Esophagus (tissue), 2 donors: ENCODE data around the gene BMP2K. TPM values are rescaled to one million over a fixed set of nuclear protein-coding genes. Genes with fewer than 3 reads are reported as not detected.

Source experiments
- H3K27ac ChIP-seq, 2 donors: one replicate each; pipeline ENCODE4 v1.5.1; 2013; ENCODE audit warnings: low read depth in 2 of 2, mild to moderate bottlenecking in 2 of 2, inconsistent platforms in 1 of 2, low read length in 1 of 2, moderate library complexity in 1 of 2
- H3K27me3 ChIP-seq, 2 donors: one replicate each; pipeline ENCODE4 v1.6.1; 2013; ENCODE audit warnings: low read length in 2 of 2, control low read depth in 1 of 2, mild to moderate bottlenecking in 1 of 2; ENCODE audit not compliant: insufficient read depth in 2 of 2, control insufficient read depth in 1 of 2
- H3K36me3 ChIP-seq, 2 donors: one replicate each; pipeline ENCODE4 v1.6.1; 2013; ENCODE audit warnings: low read length in 1 of 2; ENCODE audit not compliant: control insufficient read depth in 2 of 2, insufficient read depth in 2 of 2
- H3K4me1 ChIP-seq, 2 donors: one replicate each; pipeline ENCODE4 v1.6.1; 2013; ENCODE audit warnings: low read length in 1 of 2; ENCODE audit not compliant: control insufficient read depth in 2 of 2, insufficient read depth in 2 of 2
- H3K4me3 ChIP-seq, 2 donors: one replicate each; pipeline ENCODE4 v1.5.1; 2013; ENCODE audit warnings: low read length in 2 of 2, mild to moderate bottlenecking in 2 of 2, low read depth in 1 of 2, moderate library complexity in 1 of 2
- H3K9me3 ChIP-seq, 2 donors: one replicate each; pipeline ENCODE4 v1.6.1; 2013; ENCODE audit warnings: mild to moderate bottlenecking in 2 of 2, low read depth in 1 of 2, low read length in 1 of 2, moderate library complexity in 1 of 2; ENCODE audit not compliant: control insufficient read depth in 2 of 2, insufficient read depth in 1 of 2
- WGBS, 2 donors: extraction: QIAGEN DNeasy Blood & Tissue Kit; methylation state at CpG; one replicate each; pipeline ENCODE4 v1.1.7; 2013; 5-methylcytosine and 5-hydroxymethylcytosine counted together
- polyA plus RNA-seq, 2 donors: library from polyadenylated mRNA; stranded (reverse); fragments of 200-250 nt; gene quantifications; one replicate each; pipeline ENCODE4 v1.2.3, GENCODE V29; 2013
- donor health status: healthy with polysubstance abuse.
- donor health status: Bipolar disorder and iron deficiency.

Gene BMP2K
- polyA plus RNA-seq, 2 donors, result 9.6 to 11.6 TPM

GRCh38 chr4:78748381-78748780 lies 27.8 kb upstream of the BMP2K start:
- no peaks in the 10 kb centered on the region for H3K4me1 ChIP-seq
- no peaks in the 10 kb centered on the region for H3K9me3 ChIP-seq
- no peak overlapping the region for H3K4me3 ChIP-seq
- no peaks in the 10 kb centered on the region for H3K36me3 ChIP-seq
- H3K27me3 ChIP-seq, result no peaks in the 10 kb centered on the region
- 70 to 81% methylated on average over 2 of the region's 2 CpGs for WGBS, 2 donors
- no peak overlapping the region for H3K27ac ChIP-seq

- 82 to 84% methylated on average over 4 of the region's 4 CpGs for WGBS, 2 donors
- H3K36me3 ChIP-seq, result no peaks in the 10 kb centered on the region
- H3K27me3 ChIP-seq, result no peaks in the 10 kb centered on the region
- H3K9me3 ChIP-seq, result no peaks in the 10 kb centered on the region
- no peak overlapping the region for H3K4me3 ChIP-seq
- no peak overlapping the region for H3K27ac ChIP-seq
- no peaks in the 10 kb centered on the region for H3K4me1 ChIP-seq
Measured at GRCh38 chr4:78749258-78749971, 26.7 kb upstream of the BMP2K start.

DNA sequence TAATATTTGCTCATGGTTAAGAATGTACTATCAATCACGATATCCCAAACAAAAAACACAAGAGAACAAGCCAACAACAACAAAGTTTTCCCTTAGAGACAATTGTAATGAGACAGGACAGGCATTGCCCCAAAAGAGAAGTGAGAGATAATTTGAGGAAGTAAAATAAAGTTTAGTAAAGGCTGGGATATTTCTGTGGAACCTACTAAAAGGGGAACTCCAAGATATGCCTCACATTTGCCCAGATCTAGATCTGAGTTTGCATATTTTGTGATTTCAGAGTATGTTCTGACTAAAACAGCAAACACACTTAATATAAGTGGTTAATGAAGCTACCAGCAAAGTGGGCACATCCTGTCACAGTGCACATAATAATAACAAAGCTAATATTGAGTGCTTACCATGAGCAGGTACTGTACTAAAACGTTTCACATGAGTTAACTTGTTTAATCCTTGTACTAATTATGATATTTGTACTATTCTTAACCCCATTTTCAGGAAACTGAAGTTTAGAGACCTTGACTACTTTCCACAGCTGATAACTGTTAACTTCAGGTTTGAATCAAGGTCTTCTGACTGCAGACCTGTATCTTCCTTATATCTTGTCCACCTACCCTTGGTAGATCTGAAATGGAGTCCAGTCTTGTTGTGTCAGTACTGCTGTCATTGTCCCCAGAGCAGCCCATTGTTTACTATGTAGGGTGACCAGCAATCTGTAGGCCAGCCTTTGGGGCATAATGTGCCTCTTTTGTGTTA lies 26.0 kb upstream of the BMP2K start:
- H3K36me3 ChIP-seq, result no peaks in the 10 kb centered on the region
- no peak overlapping the region for H3K27ac ChIP-seq
- WGBS, 2 donors, result 31 to 33% methylated on average over 2 of the region's 2 CpGs

DNA sequence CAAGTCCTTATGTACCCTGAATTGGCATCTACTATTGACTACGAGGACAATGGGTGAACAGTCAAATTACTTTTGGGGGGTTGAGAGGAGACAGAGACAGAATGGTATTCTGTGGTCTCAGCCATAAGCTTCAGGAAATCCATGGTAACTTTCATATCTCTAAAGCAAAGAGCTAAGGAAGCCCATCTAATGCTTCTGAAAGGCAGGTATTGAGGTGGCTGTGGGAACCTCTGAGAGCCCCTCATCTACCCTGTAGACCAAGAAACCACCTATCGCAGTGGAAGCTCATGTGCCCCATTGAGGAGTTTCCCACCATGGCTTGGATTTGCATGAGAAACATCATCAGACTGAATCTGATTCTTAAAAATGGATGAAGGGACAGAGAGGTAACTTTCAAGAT lies 23.1 kb upstream of the BMP2K start:
- no peaks in the 10 kb centered on the region for H3K9me3 ChIP-seq
- H3K27me3 ChIP-seq, result no peaks in the 10 kb centered on the region
- H3K4me3 ChIP-seq, result no peak overlapping the region
- WGBS, 2 donors, result 95 to 97% methylated on average over 2 of the region's 2 CpGs
- no peak overlapping the region for H3K27ac ChIP-seq
- no peaks in the 10 kb centered on the region for H3K4me1 ChIP-seq
- no peaks in the 10 kb centered on the region for H3K36me3 ChIP-seq

More for the DNA sequence above, 26.0 kb upstream of the BMP2K start:
- no peaks in the 10 kb centered on the region for H3K9me3 ChIP-seq
- no peaks in the 10 kb centered on the region for H3K4me1 ChIP-seq
- H3K4me3 ChIP-seq, result no peak overlapping the region
- no peaks in the 10 kb centered on the region for H3K27me3 ChIP-seq

DNA sequence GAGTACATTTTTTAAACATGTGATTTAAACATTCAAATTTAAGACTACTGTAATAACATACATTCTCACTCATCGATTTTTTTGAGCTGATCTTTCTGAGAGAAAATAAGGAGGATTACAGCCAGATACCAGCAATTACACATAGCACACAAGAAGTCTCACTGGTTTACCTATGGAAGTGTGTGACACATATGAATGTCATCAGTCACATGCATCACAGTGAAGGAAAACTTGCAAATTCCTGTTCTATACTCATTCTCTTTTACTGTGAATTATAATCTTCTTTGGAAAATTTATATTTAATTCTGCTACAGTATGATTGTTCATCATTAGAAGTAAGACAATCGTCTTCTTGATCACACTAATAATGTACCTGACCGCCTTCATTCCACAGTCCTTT lies 21.3 kb upstream of the BMP2K start:
- Histone ChIP-seq H3K9me3 (no peaks in the 10 kb centered on the region), H3K27me3 (no peaks in the 10 kb centered on the region), H3K27ac (no peak overlapping the region), H3K4me3 (no peak overlapping the region), H3K36me3 (no peaks in the 10 kb centered on the region), H3K4me1 (no peaks in the 10 kb centered on the region)
- 86 to 88% methylated on average over 3 of the region's 3 CpGs for WGBS, 2 donors

DNA sequence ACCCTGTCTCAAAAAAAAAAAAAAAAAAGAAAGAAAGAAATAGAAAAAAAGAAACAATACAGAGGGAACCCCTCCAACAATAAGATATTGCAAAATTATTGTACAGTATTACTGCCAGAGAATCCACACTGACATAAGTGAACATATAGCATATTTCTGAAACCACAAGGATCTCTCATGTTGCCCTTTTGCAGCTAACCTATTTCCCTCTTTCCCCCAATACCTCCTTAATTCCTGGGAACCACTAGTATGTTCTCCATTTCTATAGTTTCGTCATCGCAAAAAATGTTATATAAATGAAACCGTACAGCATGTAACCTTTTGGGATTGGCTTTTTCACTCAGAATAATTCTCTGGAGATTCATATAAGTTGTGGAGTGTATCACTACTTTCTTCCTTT lies 20.0 kb upstream of the BMP2K start:
- Histone ChIP-seq H3K36me3 (no peaks in the 10 kb centered on the region), H3K9me3 (no peaks in the 10 kb centered on the region), H3K4me1 (no peaks in the 10 kb centered on the region), H3K4me3 (no peak overlapping the region), H3K27me3 (no peaks in the 10 kb centered on the region), H3K27ac (no peak overlapping the region)
- 92 to 94% methylated on average over 3 of the region's 3 CpGs for WGBS, 2 donors

DNA sequence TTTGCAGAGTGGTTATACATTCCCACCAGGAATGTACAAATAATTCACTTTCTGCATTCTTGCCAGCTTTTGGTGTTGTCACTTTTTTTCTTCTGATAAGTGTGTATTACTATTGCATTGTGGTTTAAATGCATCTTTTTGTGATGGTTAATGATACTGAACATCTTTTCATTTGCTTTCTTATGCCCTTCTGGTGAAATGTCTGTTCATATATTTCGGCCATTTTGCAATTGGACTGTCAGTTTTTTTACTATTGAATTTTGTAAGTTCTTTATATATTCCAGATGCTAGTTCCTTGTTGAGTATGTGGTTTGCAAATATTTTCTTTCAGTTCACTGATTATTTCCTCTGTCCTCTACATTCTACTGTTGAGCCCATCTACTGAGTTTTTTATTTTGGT lies 19.4 kb upstream of the BMP2K start:
- Histone ChIP-seq H3K4me1 (no peaks in the 10 kb centered on the region), H3K27ac (no peak overlapping the region), H3K4me3 (no peak overlapping the region), H3K27me3 (no peaks in the 10 kb centered on the region), H3K36me3 (no peaks in the 10 kb centered on the region), H3K9me3 (no peaks in the 10 kb centered on the region)
- WGBS, 2 donors, result 92 to 97% methylated on average over 1 of the region's 1 CpG

DNA sequence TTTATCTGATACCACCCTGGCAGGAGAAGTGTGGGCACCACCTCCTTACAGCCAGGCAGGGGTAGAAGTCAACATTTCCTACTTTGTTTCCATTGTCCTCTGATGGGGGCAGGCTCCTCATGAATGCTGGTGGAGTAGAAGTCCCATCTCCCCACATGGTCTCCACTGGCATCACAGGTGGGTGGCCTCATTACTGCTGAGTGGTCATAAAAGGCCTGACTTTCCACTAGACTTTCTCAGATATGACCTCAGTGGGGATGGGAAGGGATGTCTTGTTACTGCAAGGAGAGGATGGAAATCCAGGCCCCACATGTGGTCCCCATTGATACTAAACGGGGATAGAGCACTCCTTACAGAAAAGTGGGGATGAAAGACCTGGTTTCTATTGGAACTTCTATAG lies 18.6 kb upstream of the BMP2K start:
- no peaks in the 10 kb centered on the region for H3K4me1 ChIP-seq
- H3K9me3 ChIP-seq, result no peaks in the 10 kb centered on the region
- no peaks in the 10 kb centered on the region for H3K27me3 ChIP-seq
- WGBS, 2 donors, result 96% methylated on average over 1 of the region's 1 CpG
- H3K36me3 ChIP-seq, result no peaks in the 10 kb centered on the region
- no peak overlapping the region for H3K27ac ChIP-seq
- H3K4me3 ChIP-seq, result no peak overlapping the region

- no peak overlapping the region for H3K27ac ChIP-seq
- H3K9me3 ChIP-seq, result no peaks in the 10 kb centered on the region
- no peak overlapping the region for H3K4me3 ChIP-seq
- 87 to 94% methylated on average over 1 of the region's 1 CpG for WGBS, 2 donors
- H3K27me3 ChIP-seq, result no peaks in the 10 kb centered on the region
- H3K4me1 ChIP-seq, result no peaks in the 10 kb centered on the region
- no peaks in the 10 kb centered on the region for H3K36me3 ChIP-seq
Measured at GRCh38 chr4:78758085-78758484, 18.1 kb upstream of the BMP2K start.

DNA sequence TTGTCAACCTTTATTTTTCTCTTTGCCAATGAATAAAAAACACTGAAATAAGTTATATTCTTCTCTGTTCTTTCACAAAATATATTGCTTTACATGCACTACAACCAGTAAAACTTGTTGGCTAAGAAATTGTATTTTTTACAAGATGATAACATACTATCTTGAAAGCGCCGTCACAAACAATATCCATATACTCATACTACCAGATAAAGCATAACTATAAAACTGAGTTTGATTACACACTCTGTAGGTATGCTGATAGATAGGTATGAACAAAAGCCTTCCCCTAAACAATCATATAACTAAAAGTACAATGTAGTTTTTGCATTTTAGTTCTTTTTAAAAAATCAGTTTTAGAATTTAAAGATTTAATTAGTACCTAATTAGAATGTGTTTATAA lies 13.6 kb upstream of the BMP2K start:
- Histone ChIP-seq H3K36me3 (no peaks in the 10 kb centered on the region), H3K4me3 (no peak overlapping the region), H3K4me1 (no peaks in the 10 kb centered on the region), H3K9me3 (no peaks in the 10 kb centered on the region), H3K27ac (no peak overlapping the region), H3K27me3 (no peaks in the 10 kb centered on the region)
- WGBS, 2 donors, result 88 to 98% methylated on average over 2 of the region's 2 CpGs
